Measurements from ENCODE around the gene PAGE4.

The PAGE4 gene

DNA sequence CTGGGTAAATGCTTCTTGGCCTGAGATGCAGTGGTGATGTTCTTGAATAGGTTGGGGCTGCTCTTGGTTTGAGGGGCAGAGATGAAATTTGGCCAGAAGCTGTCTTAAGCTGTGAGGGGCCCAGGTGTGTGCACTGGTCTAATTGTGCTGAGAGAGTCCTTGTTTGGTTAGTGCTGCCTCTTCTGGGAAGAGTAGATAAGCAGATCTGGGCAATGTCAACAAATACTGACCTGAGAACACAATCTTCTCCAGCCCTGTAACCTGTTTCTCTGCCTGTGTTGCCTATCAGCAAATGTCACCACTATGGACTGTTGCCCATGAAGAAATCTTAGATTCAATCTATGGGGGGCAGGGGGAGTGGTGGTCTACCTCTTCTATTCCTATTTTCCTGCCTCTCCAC lies 33.0 kb downstream of the PAGE4 start:
- DNase-seq (ENCODE audit: low read depth) = no peak
- H3K4me3 ChIP-seq (ENCODE audit: low read depth, low read length) = no peak overlapping the region
- TF ChIP-seq, protein P1, sequence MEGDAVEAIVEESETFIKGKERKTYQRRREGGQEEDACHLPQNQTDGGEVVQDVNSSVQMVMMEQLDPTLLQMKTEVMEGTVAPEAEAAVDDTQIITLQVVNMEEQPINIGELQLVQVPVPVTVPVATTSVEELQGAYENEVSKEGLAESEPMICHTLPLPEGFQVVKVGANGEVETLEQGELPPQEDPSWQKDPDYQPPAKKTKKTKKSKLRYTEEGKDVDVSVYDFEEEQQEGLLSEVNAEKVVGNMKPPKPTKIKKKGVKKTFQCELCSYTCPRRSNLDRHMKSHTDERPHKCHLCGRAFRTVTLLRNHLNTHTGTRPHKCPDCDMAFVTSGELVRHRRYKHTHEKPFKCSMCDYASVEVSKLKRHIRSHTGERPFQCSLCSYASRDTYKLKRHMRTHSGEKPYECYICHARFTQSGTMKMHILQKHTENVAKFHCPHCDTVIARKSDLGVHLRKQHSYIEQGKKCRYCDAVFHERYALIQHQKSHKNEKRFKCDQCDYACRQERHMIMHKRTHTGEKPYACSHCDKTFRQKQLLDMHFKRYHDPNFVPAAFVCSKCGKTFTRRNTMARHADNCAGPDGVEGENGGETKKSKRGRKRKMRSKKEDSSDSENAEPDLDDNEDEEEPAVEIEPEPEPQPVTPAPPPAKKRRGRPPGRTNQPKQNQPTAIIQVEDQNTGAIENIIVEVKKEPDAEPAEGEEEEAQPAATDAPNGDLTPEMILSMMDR (IDR thresholded peaks at IDR 0.05; ENCODE audit: insufficient read depth, low read depth, low read length, missing control alignments) = no peak

DNA sequence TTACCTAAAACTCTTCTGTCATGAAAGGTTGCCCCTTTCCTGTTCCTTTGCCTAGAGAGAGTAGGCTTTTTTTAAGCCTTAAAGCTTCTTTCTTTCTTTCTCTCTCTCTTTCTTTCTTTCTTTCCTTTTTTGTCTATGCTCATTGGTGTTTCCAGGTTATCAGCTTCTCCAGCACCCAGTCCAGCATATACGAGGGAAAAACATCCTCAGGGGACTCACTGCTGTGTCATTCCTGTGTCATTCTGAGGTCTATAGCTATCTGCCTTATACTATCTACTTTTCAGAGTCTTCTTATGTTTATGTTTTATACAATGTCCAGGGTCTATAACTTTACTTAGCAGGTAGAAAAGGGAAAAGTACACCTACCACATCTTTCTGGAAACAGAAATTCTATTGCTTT lies 39.6 kb downstream of the PAGE4 start:
- TF ChIP-seq, protein P1 (IDR thresholded peaks at IDR 0.05; ENCODE audit: insufficient read depth, low read depth, low read length, missing control alignments) = no peak
- DNase-seq (ENCODE audit: low read depth) = no peak
- no peak overlapping the region for H3K4me3 ChIP-seq (ENCODE audit: low read depth, low read length)

DNA sequence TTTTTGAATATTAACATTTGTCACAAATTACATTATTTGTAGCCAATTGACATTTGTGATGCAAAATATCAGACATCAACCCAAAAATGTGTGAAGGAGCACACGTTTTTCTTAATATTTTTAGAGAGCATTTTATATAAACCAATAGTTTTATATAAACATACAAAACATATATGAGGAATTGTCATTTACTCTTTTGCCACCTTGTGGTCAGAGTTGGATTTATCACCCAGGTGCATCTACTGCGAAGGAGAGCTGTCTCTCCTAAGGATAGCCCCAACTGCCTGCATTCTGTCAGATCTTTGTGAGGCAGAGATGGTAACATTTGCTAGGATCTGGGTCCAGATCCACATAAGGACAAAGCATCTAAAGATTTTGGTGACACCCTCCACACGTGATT lies 47.6 kb downstream of the PAGE4 start:
- H3K4me3 ChIP-seq (ENCODE audit: low read depth, low read length) = no peak overlapping the region
- DNase-seq (ENCODE audit: low read depth) = peak; percentile 46
- TF ChIP-seq, protein P1 (IDR thresholded peaks at IDR 0.05; ENCODE audit: insufficient read depth, low read depth, low read length, missing control alignments) = peak; percentile 27

DNA sequence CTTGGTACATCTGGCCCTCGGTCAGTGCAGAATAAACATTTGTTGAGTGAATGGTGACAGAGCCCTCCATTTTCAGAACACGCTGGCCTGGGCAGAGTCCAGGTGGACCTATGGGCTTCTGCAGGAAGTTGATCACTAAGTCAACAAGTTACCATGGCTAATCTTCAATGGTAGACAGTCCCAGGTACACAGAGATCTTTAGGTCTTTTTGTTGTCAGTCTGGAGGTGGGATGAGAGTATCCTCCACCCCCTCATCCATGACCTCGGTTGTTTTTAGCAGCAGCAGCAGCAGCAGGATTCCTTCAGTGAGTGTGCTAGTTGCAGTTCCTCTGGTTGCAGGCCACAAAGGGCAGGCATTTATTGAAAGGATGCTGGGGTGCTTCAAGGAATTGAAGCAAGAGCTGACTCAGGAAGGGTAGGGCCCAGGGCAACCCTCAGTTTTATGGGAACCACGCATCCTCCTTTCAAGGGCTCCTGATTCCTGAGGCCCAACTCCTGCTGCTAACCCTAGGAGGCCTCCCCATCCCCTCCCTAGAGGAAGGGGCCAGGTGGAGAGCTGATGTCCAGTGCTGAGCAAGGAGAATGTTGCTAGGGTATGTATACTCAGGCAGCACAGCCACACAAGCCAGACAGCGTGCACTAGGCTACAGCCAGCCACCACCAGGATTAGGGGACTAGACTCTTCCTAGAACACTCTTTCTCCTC lies 48.4 kb downstream of the PAGE4 start:
- H3K4me3 ChIP-seq (ENCODE audit: low read depth, low read length) = no peak overlapping the region
- no peak for DNase-seq (ENCODE audit: low read depth)
- TF ChIP-seq, protein P1 (IDR thresholded peaks at IDR 0.05; ENCODE audit: insufficient read depth, low read depth, low read length, missing control alignments) = no peak

DNA sequence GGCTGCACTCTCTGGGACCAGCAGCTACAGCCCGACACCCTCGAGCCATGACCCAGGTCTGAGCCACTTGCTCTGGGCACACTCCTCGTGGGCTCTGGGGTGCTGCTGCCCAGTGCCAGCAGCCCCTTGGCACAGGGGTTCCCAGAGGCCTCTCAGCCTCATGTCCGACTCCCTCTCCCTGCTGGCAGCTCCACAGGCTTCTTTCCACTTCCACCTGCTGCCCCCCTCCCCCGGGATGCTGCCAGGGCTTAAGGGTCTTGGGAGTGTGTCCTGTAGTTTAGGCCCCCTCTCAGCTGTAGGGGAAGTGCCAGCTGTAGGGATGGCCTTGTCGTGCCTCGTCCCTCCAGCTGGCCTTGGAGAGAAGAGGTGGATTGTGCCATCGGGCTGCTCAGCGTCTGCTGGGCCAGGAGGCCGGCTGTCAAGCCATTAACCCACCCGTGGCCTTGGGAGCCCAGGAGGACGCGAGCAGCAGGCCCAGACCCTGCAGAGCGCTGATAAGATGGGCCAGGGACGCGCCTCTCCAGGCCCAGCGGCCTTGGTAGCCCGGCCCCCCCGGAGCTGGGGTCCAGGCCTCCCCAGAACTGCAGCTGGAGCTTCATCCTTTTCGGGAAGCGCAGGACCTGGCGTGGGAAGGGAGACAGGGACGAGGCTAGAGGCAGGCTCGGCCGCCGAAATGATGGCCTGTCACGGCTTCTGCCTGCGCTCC lies 49.2 kb downstream of the PAGE4 start:
- H3K4me3 ChIP-seq (ENCODE audit: low read depth, low read length) = peak overlapping the region; percentile 54

DNA sequence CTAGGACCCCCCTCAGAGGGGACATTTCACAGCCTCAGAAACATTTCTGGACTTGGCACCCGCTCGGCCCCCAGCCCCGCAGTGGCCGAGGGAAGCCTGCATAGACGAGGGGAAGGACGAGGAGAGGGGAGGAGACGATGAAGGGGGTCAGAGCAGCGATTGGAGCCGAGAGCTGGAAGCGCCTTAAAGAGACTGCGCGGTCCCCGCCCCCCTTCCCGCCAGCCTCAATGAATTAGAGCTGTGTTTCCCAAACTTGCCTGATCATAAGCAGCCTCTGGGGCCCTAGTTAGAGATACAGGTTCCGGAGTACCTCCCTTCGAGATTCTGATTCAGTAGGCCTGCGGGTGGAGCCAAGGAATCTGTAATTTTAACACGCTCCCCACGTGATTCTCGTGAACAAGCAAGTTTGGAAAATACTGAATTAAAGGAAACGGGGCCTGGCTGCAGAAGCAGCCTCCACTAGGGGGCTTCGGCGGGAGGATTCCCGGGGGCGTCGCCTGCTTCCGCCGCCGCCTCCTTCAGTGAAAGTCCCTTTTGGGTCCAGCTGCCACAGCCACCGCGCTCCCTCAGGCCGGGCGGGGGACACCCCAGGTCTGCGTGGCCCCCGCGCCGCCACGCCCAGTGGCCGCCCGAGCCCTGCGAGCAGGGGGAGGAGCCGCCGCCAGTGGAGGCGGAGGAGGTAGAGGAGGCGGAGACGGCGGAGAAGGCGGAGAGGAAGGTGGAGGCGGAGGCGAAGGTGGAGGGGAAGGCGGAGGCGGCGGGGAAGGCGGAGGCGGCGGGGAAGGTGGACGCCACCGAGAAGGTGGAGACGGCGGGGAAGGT lies 49.9 kb downstream of the PAGE4 start, which contains the start of gene USP27X:
Gene USP27X, plus strand, starts transcription at position 651 of the 822 bp plus-strand sequence. CDS start 824 bp downstream, outside the sequence.
- TF ChIP-seq, protein P1 (IDR thresholded peaks at IDR 0.05; ENCODE audit: insufficient read depth, low read depth, low read length, missing control alignments) = peak; percentile 40
- H3K4me3 ChIP-seq (ENCODE audit: low read depth, low read length) = peak within 1 kb of the TSS; percentile 55
- DNase-seq (ENCODE audit: low read depth) = peak; percentile 88

More for the DNA sequence above, 49.2 kb downstream of the PAGE4 start:
- TF ChIP-seq, protein P1 (IDR thresholded peaks at IDR 0.05; ENCODE audit: insufficient read depth, low read depth, low read length, missing control alignments) = no peak
- DNase-seq (ENCODE audit: low read depth) = no peak
